ENCODE measurements around the gene SEMA4F.

DNA sequence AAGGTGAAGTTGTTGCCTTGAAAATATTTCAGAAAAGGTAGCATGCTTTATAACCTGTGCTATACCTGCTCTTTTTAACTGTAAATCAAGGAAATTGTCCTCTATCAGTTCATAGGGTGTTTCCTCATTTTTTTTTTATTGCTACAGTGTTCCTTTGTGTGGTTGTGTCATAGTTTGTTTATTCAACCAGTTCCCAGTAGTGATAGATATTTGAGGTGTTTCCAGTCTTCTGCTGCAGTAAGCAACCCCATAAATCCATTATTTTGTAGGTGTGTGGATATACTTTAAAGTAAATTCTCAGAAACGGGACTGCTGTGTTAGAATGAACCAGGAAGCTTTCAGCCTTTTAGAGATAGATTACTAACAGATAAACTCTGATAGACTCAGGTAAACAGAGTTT is 39.6 kb downstream of the SEMA4F start:
- TF ChIP-seq, protein P1, sequence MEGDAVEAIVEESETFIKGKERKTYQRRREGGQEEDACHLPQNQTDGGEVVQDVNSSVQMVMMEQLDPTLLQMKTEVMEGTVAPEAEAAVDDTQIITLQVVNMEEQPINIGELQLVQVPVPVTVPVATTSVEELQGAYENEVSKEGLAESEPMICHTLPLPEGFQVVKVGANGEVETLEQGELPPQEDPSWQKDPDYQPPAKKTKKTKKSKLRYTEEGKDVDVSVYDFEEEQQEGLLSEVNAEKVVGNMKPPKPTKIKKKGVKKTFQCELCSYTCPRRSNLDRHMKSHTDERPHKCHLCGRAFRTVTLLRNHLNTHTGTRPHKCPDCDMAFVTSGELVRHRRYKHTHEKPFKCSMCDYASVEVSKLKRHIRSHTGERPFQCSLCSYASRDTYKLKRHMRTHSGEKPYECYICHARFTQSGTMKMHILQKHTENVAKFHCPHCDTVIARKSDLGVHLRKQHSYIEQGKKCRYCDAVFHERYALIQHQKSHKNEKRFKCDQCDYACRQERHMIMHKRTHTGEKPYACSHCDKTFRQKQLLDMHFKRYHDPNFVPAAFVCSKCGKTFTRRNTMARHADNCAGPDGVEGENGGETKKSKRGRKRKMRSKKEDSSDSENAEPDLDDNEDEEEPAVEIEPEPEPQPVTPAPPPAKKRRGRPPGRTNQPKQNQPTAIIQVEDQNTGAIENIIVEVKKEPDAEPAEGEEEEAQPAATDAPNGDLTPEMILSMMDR (IDR thresholded peaks at IDR 0.05; ENCODE audit: low read depth, low read length): no peak
- no peak for TF ChIP-seq EZH2phosphoT487 (IDR thresholded peaks at IDR 0.05; ENCODE audit: low read depth)

All from OCI-LY3 (cell line).